Type B pancreatic cell (in vitro differentiated cells): ENCODE measurements around the gene ZC3H12D. TPM values are rescaled to one million over a fixed set of nuclear protein-coding genes. Genes with fewer than 3 reads are reported as not detected.

Experiments
- DNase-seq: peaks from one replicate; pipeline ENCODE4 v3.0.0; 2021; ENCODE audit warnings: mixed read lengths; ENCODE audit not compliant: unreplicated experiment; ENCODE audit errors: extremely low spot score
- H3K27ac Mint-ChIP-seq: 2 replicates; pipeline ENCODE4 v1.8.0; 2021; ENCODE audit warnings: mild to moderate bottlenecking, mixed read lengths
- H3K27me3 Mint-ChIP-seq: 2 replicates; pipeline ENCODE4 v1.8.0; 2021; ENCODE audit warnings: mixed read lengths
- H3K36me3 Mint-ChIP-seq: 2 replicates; pipeline ENCODE4 v1.8.0; 2021; ENCODE audit warnings: mixed read lengths
- H3K4me1 Mint-ChIP-seq: one replicate; pipeline ENCODE4 v1.8.0; 2021; ENCODE audit warnings: mixed read lengths; ENCODE audit not compliant: unreplicated experiment
- H3K4me3 Mint-ChIP-seq: 2 replicates; pipeline ENCODE4 v1.8.0; 2021; ENCODE audit warnings: mild to moderate bottlenecking, mixed read lengths
- H3K9me3 Mint-ChIP-seq: 2 replicates; pipeline ENCODE4 v1.8.0; 2021; ENCODE audit warnings: mixed read lengths
- total RNA-seq: library from RNA; stranded (reverse); gene quantifications from 2 replicates; pipeline ENCODE4 v1.2.1, GENCODE V29; 2021; ENCODE audit warnings: low replicate concordance
- TF ChIP-seq, protein P1 (sequence below): fragments of 200-600 bp; sonication (generic); conservative IDR thresholded peaks from 2 replicates; pipeline ENCODE4 v1.5.0; 2021; ENCODE audit warnings: antibody characterized with exemption, mild to moderate bottlenecking

Gene ZC3H12D
- total RNA-seq, 1 donor from 2014 or later, result 0.58 TPM

- TF ChIP-seq, protein P1, sequence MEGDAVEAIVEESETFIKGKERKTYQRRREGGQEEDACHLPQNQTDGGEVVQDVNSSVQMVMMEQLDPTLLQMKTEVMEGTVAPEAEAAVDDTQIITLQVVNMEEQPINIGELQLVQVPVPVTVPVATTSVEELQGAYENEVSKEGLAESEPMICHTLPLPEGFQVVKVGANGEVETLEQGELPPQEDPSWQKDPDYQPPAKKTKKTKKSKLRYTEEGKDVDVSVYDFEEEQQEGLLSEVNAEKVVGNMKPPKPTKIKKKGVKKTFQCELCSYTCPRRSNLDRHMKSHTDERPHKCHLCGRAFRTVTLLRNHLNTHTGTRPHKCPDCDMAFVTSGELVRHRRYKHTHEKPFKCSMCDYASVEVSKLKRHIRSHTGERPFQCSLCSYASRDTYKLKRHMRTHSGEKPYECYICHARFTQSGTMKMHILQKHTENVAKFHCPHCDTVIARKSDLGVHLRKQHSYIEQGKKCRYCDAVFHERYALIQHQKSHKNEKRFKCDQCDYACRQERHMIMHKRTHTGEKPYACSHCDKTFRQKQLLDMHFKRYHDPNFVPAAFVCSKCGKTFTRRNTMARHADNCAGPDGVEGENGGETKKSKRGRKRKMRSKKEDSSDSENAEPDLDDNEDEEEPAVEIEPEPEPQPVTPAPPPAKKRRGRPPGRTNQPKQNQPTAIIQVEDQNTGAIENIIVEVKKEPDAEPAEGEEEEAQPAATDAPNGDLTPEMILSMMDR, result no peak
- DNase-seq, result no peak
- H3K4me1 Mint-ChIP-seq, result peaks cover 5% of the 10 kb centered on the region
- no peaks in the 10 kb centered on the region for H3K27me3 Mint-ChIP-seq
- peaks cover 16% of the 10 kb centered on the region for H3K36me3 Mint-ChIP-seq
- H3K27ac Mint-ChIP-seq, result no peak overlapping the region
- H3K4me3 Mint-ChIP-seq, result no peak overlapping the region
- H3K9me3 Mint-ChIP-seq, result no peaks in the 10 kb centered on the region
Observed at GRCh38 chr6:149508485-149508884, 23.7 kb upstream of the ZC3H12D start.

DNA sequence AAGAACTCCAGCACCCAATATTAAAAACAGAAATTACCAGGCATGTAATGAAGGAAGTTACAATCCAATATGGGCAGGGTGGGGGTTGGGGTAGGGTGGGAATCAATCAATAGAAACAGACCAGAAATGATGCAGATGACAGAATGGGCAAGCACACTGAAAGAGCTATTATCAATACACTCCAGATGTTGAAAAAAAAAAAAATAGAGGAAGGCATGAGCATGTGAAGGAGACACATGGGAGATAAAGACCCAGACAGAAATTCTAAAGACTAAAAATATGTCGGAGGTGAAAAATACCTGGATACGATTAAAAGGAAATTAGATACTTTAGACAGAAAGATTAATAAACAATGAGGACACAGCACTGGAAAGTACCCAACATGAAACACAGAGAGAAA, 19.1 kb upstream of the ZC3H12D start:
- TF ChIP-seq, protein P1, result no peak
- H3K27me3 Mint-ChIP-seq, result no peaks in the 10 kb centered on the region
- H3K27ac Mint-ChIP-seq, result no peak overlapping the region
- H3K36me3 Mint-ChIP-seq, result peaks cover 7% of the 10 kb centered on the region
- H3K4me1 Mint-ChIP-seq, result peaks cover 5% of the 10 kb centered on the region
- H3K4me3 Mint-ChIP-seq, result no peak overlapping the region
- no peak for DNase-seq
- no peaks in the 10 kb centered on the region for H3K9me3 Mint-ChIP-seq

- H3K27me3 Mint-ChIP-seq, result no peaks in the 10 kb centered on the region
- H3K9me3 Mint-ChIP-seq, result no peaks in the 10 kb centered on the region
- no peak overlapping the region for H3K4me3 Mint-ChIP-seq
Observed at GRCh38 chr6:149503276-149503675, 18.5 kb upstream of the ZC3H12D start.

DNA sequence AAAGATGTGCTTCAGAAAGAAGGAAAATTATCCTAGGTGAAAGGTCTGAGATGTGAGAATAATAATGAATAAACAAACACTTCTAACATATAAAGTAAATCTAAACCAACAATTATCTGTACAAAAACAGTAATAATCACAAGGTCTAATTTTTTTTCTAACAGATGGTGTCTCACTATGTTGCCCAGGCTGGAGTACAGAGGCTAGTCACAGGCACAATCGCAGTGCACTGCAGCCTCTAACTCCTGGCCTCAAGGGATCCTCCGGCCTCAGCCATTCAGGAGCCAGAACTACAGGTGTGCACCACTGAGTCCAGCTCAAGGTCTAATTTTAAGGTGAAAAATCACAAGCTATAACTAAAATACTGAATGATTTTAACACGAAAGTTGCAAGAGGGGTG, 17.0 kb upstream of the ZC3H12D start:
- no peaks in the 10 kb centered on the region for H3K27me3 Mint-ChIP-seq
- no peaks in the 10 kb centered on the region for H3K9me3 Mint-ChIP-seq
- peaks cover 4% of the 10 kb centered on the region for H3K36me3 Mint-ChIP-seq
- TF ChIP-seq, protein P1, result no peak
- peaks cover 5% of the 10 kb centered on the region for H3K4me1 Mint-ChIP-seq
- no peak overlapping the region for H3K4me3 Mint-ChIP-seq
- DNase-seq, result no peak
- no peak overlapping the region for H3K27ac Mint-ChIP-seq

More at GRCh38 chr6:149503276-149503675, 18.5 kb upstream of the ZC3H12D start:
- Mint-ChIP-seq H3K27ac (no peak overlapping the region), H3K36me3 (peaks cover 7% of the 10 kb centered on the region), H3K4me1 (peaks cover 5% of the 10 kb centered on the region)
- DNase-seq, result no peak
- TF ChIP-seq, protein P1, result no peak

GRCh38 chr6:149501201-149501600, 16.4 kb upstream of the ZC3H12D start:
- peaks cover 4% of the 10 kb centered on the region for H3K36me3 Mint-ChIP-seq
- no peaks in the 10 kb centered on the region for H3K27me3 Mint-ChIP-seq
- no peaks in the 10 kb centered on the region for H3K9me3 Mint-ChIP-seq
- no peak overlapping the region for H3K4me3 Mint-ChIP-seq
- DNase-seq, result no peak
- TF ChIP-seq, protein P1, result no peak
- peaks cover 5% of the 10 kb centered on the region for H3K4me1 Mint-ChIP-seq
- H3K27ac Mint-ChIP-seq, result no peak overlapping the region

DNA sequence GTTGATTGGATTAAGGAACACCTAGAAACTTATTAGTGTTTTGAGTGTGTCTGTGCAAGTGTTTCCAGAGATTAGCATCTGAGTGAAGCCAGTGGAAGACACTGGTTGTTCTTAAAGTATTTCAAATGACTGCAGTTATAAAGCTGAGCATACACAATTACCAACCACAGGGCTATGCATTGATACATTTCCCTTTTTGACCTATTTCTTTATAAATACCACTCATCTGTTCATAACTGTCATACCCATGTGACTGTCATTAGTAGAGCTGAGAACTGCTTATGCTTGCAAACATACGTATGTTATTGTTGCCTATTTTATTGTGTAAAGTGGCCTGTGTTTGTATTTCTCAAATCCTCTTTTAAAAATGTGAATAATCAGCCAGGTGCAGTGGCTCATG, 15.3 kb upstream of the ZC3H12D start:
- Mint-ChIP-seq H3K4me3 (no peak overlapping the region), H3K4me1 (peaks cover 5% of the 10 kb centered on the region), H3K27me3 (no peaks in the 10 kb centered on the region), H3K9me3 (no peaks in the 10 kb centered on the region), H3K36me3 (peaks cover 4% of the 10 kb centered on the region), H3K27ac (no peak overlapping the region)
- DNase-seq, result no peak
- TF ChIP-seq, protein P1, result no peak
